HG03575 (cell line): ENCODE data around the gene MYO1F.
"Not testable (repeated sequence)": the region's sequence is repeated elsewhere in the genome, so short reads cannot be mapped to it uniquely, and the experiment has no call there.

Source experiments
- ATAC-seq: cut with Tn5 transposase; IDR thresholded peaks from one replicate; pipeline ENCODE4 v1.9.1; 2021; ENCODE audit not compliant: unreplicated experiment, insufficient number of reproducible peaks, low FRiP score; ENCODE audit errors: extremely low read depth

The MYO1F gene

GRCh38 chr19:8529369-8530006, 47.8 kb downstream of the MYO1F start:
- no peak for ATAC-seq

GRCh38 chr19:8528500-8528899, 48.7 kb downstream of the MYO1F start:
- no peak for ATAC-seq

DNA sequence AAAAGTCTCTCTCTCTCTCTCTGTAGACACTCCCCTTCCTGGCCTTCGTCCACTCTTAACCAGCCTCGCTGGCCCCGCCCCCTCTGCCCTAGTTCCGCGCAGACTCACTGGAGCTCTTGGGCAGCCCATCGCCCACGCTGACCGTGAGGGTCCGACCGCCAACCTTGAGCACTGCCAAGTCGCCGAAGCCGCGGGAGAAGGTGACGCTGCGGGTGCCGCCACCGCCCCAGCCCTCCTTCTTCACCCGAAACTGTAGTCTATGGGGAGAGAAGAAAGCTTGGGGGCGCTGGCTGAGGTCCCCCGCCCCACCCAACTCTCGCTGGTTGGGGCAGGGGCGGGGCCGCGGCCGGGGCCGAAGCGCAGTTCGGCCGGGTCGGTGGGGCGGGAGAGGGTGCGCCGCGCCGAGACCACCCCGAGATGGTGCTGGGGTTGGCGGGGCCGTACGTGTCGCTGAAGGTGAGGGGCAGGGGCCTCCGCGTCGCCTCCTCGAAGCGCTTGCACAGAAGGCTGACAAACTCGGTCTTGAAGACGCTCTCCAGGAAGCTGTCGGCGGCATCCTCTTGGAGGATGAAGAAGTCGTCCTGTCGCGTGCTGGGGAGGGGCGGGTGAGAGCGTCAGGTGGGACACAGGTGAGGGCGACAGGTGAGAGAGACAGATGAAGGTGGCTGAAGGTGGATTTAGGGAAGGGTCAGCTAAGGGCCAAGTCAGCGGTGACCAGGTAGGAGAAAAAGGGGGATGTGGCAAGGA, 50.7 kb downstream of the MYO1F start:
- no peak for ATAC-seq

DNA sequence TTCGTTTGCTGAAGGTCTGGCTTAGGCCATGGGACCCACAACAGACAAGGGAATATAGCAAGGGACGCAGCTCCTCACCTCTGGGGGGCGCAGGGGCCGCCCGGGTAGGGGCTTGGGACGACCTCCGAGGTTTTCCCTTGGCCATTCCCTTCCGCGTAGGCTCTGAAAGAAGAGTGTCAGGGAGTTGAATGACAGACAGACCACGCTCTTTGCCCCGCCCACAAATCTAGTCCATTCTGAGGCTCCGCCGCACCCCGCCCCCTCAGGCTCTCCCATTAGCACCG, 51.9 kb downstream of the MYO1F start:
- no peak for ATAC-seq

DNA sequence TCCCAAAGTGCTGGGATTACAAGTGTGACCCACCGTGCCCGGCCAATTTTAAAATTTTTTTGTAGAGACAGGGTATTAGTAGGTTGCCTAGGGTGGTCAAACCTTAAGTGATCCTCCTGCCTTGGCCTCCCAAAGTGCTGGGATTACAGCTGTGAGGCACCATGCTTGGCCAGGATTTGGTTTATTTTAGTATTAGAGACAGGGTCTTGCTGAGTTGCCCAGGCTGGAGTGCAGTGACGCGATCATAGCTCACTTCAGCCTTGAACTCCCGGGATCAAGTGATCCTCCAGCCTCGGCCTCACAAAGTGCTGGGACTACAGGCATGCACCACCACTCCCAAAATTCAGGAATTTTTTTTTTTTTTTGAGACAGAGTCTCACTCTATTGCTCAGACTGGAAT, 57.9 kb downstream of the MYO1F start:
- no peak for ATAC-seq

GRCh38 chr19:8518536-8518935, 58.7 kb downstream of the MYO1F start:
- no peak for ATAC-seq

- no peak for ATAC-seq
These were observed 59.4 kb downstream of the MYO1F start for GRCh38 chr19:8517551-8518442.

DNA sequence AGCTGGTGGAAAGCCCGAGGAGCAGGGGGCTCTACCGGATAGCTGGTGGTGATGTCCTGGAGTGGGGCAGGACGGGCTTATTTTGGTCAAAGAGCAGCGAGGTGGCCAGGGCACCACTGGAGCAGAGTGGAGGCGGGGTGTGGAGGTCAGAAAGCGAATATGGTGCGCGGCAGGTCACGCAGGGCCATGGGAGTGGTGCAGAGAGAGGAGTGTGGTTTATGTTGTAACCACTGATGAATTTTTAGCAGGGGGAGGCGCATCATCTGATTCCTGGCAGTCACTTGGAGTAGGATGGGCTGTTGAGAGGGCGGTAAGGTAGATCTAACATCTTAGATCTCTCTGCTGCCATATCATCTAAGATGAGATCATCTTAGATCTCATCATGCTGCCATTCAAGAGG, 61.9 kb downstream of the MYO1F start:
- no peak for ATAC-seq

DNA sequence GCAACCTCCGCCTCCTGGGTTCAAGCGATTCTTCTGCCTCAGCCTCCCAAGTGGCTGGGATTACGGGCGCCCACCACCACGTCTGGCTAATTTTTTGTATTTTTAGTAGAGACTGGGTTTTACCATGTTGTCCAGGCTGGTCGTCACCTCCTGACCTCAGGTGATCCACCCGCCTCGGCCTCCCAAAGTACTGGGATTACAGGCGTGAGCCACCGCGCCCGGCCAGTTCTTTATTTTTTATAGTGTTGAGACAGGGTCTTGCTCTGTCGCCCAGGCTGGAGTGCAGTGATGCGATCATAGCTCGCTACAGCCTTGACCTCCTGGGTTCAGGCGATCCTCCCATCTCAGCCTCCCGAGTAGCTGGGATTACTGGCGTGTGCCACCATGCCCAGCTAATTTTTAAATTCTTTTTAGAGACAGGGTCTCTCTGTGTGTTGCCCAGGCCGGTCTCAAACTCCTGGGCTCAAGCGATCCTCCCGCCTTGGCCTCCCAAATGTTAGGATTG, 62.7 kb downstream of the MYO1F start:
- not testable (repeated sequence) for ATAC-seq

DNA sequence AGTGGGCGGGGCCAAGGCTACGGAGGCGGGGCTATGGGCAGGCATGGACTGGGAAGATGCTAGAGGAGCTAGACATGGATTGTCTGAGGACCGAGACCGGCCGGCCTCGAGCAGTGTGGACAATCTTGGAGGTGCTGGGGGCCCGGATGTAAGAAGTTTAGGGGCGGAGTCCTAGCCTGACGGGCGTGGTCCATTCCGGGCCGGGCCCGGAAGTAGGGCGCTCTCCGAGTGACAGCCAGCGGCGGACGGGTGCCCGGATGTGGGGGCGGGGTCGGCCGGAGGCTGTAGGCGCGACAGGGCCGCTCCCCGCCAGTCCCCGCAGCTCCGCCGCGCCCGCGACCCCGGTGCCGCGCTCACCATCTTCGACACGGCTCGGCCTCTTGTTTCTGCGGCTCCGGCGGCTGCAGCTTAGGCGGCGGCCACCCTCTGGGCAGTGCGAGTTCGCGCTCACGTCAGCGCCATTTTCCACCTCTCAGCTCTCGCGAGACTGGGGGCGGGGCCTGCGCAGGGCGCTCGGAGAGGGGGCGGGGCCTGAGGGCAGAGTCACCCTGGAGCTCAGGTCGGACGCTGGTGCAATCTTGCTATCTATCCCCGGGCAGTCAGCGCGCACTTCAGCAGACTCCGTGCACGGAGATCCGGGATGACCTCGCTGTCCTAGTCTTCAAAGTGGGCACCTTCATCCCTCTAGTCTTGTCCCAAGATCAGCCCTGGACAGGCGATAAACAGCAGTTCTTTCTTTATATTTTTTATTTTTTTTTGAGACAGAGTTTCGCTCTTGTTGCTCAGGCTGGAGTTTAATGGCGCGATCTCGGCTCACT, 63.3 kb downstream of the MYO1F start, which contains the start of gene ZNF414:
Gene ZNF414, minus strand, starts transcription at position 481 of the 818 bp plus-strand sequence. Its CDS starts 121 bp downstream, at position 360.
- ATAC-seq = no peak

- ATAC-seq = no peak
These were observed 64.1 kb downstream of the MYO1F start for GRCh38 chr19:8513036-8513686.

GRCh38 chr19:8512115-8512967, 64.9 kb downstream of the MYO1F start:
- ATAC-seq = no peak

GRCh38 chr19:8511573-8512101, 65.6 kb downstream of the MYO1F start:
- no peak for ATAC-seq

- no peak for ATAC-seq
These were observed 66.6 kb downstream of the MYO1F start for GRCh38 chr19:8510589-8511115.

DNA sequence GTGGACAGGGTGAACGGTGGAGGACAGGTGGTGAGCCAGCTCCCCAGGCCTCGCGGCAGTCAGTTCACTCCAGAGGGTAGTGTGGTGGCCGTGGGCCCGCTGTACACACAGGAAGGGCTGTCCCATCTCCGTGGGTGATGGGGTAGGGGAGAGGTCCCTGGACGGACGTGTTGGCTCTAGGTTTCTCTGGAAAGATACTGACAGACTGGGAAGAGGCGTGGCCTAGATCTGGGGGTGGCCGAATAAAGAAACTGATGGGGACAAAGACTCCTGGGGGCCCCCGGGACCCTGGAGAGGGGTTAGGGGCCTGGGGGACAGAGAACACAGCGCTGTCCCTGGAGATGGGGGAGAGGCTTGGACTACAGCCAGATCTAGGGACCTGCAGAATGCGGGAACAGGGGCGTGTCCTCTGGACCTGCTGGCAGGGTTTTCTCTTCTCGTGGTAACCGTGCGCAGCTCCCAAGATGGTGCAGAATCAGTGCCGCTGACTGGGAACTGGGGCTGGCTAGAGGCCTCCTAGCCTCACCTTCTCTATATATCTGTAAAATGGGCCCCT, 70.8 kb downstream of the MYO1F start:
- ATAC-seq = no peak

DNA sequence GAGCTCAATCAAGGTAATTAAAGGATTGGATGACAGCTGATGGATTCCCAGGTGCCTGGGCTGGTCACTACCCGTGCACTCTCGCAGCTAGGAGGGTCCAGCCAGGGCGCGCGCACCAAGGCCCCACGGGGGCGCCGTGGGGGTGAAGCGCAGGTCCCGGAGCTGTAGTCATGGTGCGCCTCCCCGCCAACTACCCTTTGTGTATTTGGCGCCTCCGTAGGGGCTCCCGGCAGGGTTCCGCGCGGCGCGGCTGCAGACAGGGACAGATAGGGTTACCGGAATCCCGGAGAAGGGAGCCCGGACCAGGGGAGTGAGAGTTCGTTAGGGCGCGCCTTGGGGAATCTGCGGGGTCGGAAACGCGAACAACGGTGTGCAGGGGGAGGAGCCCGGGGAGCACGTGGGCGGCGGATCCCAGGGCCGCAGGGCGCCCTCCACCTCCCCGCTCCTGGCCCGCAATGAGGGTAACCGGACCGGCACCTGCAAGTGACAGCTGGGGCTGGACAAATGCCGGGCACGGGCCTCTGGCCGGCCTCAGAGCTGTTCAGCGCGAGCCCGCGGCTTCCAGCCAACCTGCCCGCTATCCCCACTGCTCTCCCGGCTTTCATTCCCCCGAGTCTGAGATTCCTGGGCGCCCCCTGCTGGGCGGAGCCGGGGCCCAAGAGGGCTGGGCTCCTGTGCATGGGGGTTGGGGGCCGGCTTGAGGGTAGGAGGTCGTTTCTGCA, 71.4 kb downstream of the MYO1F start:
- ATAC-seq = no peak
